ENCODE measurements around the gene ADAMTS4.

GRCh38 chr1:161225178-161225533 is 26.3 kb upstream of the ADAMTS4 start:
- TF ChIP-seq EZH2phosphoT487 (IDR thresholded peaks at IDR 0.05; ENCODE audit: insufficient read depth, low read depth) (no peak), EZH2 (IDR thresholded peaks at IDR 0.05; ENCODE audit: insufficient read depth, poor library complexity, severe bottlenecking) (no peak)

Data from GM23248 (cell line).